IMR-90 (cell line): ENCODE results near the gene LRCH3.

Experiments used
- CEBPB ChIP-seq: IDR thresholded peaks from 2 replicates; pipeline ENCODE4 v1.6.1; 2012; ENCODE audit warnings: low read depth, low read length, improper control_type of control experiment
- CHD1 ChIP-seq: IDR thresholded peaks from 2 replicates; pipeline ENCODE4 v1.6.1; 2012; ENCODE audit warnings: low read depth, low read length, improper control_type of control experiment
- POLR2A ChIP-seq: IDR thresholded peaks from 2 replicates; pipeline ENCODE4 v1.6.1; 2012; ENCODE audit warnings: mild to moderate bottlenecking, low read depth, low read length
- TF ChIP-seq, protein P1 (sequence below): conservative IDR thresholded peaks from 2 replicates; pipeline ENCODE4 v1.5.1; 2012; ENCODE audit warnings: mild to moderate bottlenecking, low read depth, low read length, improper control_type of control experiment

DNA sequence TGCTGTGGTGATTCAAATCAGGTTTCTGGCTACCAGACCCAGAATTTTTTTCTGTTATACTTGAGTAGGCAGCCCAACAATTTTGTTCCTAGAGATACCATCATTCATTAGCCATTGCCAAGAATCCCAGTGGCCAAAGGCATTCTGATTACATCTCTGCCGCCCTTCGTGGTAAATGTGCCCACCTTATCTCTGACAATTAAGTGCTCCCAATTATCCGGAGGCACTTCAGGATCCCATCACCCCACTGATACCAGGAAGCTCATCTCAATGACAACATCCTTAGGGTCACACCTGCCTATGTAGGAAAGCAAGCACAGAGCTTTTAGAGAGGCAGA lies 115.8 kb downstream of the LRCH3 start:
- TF ChIP-seq, protein P1, sequence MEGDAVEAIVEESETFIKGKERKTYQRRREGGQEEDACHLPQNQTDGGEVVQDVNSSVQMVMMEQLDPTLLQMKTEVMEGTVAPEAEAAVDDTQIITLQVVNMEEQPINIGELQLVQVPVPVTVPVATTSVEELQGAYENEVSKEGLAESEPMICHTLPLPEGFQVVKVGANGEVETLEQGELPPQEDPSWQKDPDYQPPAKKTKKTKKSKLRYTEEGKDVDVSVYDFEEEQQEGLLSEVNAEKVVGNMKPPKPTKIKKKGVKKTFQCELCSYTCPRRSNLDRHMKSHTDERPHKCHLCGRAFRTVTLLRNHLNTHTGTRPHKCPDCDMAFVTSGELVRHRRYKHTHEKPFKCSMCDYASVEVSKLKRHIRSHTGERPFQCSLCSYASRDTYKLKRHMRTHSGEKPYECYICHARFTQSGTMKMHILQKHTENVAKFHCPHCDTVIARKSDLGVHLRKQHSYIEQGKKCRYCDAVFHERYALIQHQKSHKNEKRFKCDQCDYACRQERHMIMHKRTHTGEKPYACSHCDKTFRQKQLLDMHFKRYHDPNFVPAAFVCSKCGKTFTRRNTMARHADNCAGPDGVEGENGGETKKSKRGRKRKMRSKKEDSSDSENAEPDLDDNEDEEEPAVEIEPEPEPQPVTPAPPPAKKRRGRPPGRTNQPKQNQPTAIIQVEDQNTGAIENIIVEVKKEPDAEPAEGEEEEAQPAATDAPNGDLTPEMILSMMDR, result no peak
- no peak for TF ChIP-seq CEBPB
- TF ChIP-seq POLR2A, result no peak
- TF ChIP-seq CHD1, result no peak
